AG08395 (cell line): ENCODE measurements around the gene RCOR1.

Experiments
- DNase-seq: peaks from one replicate; pipeline ENCODE4 v3.0.0; 2012; ENCODE audit warnings: mixed read lengths, low spot score

The RCOR1 gene

GRCh38 chr14:102776761-102777710, 184.6 kb downstream of the RCOR1 start, which contains the start of gene TRAF3:
Gene TRAF3 (plus strand): TSS chr14:102777449. CDS start chr14:102870202, 92,753 bp downstream.
- DNase-seq = peak; percentile 81

- peak; percentile 65 for DNase-seq
Measured at GRCh38 chr14:102777711-102778337, 185.4 kb downstream of the RCOR1 start.

GRCh38 chr14:102778338-102779083, 186.1 kb downstream of the RCOR1 start:
- no peak for DNase-seq

GRCh38 chr14:102779084-102779462, 186.6 kb downstream of the RCOR1 start:
- DNase-seq = no peak

GRCh38 chr14:102779574-102780315, 187.3 kb downstream of the RCOR1 start:
- DNase-seq = no peak
